ENCODE measurements around the gene CNBP.
A peak's percentile ranks its signal among the peaks of the same experiment; 100 is the strongest.
"Not testable (repeated sequence)": the region's sequence is repeated elsewhere in the genome, so short reads cannot be mapped to it uniquely, and the experiment has no call there.

The CNBP gene

DNA sequence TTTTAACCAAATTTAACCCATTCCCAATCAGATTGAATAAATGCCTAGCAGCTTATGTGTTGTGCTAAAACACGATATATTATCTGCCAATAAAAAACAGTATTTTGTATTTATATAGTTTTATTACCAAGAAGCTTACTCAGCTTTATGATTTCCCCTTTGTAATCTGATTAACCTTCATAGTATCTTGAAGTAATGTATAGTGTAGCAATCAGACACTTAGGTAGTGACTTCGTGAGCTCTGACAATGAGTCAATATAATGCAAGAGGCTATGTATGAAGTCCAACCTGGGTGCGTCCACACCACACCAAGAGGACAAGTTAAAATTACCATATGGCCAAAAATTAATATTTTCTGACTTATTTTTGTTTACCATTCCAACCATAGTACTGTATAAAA, 2.1 kb upstream of the CNBP start:
- Histone ChIP-seq H3F3A (ENCODE audit: low read depth) (no peaks in the 10 kb centered on the region), H3K79me2 (ENCODE audit: insufficient read depth, low read length) (peaks cover 42% of the 10 kb centered on the region), H3K4me3 (ENCODE audit: low read length, poor library complexity, severe bottlenecking) (no peak overlapping the region), H3K9ac (ENCODE audit: low read depth, low read length, poor library complexity, severe bottlenecking) (no peak overlapping the region), H4K20me1 (ENCODE audit: insufficient read depth, low read length, poor library complexity, severe bottlenecking) (peaks cover 25% of the 10 kb centered on the region), H3K9me2 (replicated peaks; ENCODE audit: low read depth, low read length) (no peaks in the 10 kb centered on the region), H3K36me3 (ENCODE audit: insufficient read depth, low read length) (no peaks in the 10 kb centered on the region), H3K9me3 (ENCODE audit: insufficient read depth, low read depth, low read length) (no peaks in the 10 kb centered on the region), H3K27me3 (ENCODE audit: insufficient read depth, low read length, poor library complexity, severe bottlenecking) (peaks cover 4% of the 10 kb centered on the region), H3K4me1 (ENCODE audit: insufficient read depth, low read length, poor library complexity, severe bottlenecking) (peaks cover 17% of the 10 kb centered on the region), H3K4me2 (ENCODE audit: low read depth, low read length, poor library complexity, severe bottlenecking) (peak overlapping the region; percentile 11), H2AFZ (ENCODE audit: low read length) (no peak overlapping the region)
- TF ChIP-seq, protein P1, sequence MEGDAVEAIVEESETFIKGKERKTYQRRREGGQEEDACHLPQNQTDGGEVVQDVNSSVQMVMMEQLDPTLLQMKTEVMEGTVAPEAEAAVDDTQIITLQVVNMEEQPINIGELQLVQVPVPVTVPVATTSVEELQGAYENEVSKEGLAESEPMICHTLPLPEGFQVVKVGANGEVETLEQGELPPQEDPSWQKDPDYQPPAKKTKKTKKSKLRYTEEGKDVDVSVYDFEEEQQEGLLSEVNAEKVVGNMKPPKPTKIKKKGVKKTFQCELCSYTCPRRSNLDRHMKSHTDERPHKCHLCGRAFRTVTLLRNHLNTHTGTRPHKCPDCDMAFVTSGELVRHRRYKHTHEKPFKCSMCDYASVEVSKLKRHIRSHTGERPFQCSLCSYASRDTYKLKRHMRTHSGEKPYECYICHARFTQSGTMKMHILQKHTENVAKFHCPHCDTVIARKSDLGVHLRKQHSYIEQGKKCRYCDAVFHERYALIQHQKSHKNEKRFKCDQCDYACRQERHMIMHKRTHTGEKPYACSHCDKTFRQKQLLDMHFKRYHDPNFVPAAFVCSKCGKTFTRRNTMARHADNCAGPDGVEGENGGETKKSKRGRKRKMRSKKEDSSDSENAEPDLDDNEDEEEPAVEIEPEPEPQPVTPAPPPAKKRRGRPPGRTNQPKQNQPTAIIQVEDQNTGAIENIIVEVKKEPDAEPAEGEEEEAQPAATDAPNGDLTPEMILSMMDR (conservative IDR thresholded peaks at IDR 0.05; ENCODE audit: low read length) = no peak
- TF ChIP-seq EZH2phosphoT487 (IDR thresholded peaks at IDR 0.05; ENCODE audit: borderline replicate concordance) = no peak

DNA sequence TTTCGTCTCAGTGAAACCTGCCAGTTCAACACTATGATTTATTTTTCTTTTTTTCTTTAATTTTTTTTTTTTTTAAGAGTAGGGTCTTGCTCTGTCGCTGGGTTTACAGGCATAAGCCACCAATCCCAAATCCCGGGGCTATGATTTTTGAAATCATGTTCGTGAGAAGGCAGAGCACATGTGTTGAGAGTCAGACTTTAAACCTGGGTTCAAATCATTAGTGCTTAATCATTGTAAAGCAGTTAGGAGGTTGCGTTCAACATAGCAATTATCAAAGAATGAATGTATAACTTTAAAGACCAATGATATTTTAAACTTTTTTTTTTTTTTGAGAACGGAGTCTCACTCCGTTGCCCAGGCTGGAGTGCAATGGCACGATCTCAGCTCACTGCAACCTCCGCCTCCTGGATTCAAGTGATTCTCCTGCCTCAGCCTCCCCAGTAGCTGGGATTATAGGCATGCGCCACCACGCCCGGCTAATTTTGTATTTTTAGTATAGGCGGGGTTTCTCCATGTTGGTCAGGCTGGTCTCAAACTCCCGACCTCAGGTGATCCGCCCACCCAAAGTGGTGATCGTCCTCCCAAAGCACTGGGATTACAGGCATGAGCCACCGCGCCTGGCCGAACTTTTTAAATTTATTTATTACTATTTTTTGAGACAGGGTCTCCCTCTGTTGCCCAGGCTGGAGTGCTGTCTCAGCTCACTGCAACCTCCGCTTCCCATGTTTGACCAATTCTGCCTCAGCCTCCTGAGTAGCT, 1.3 kb upstream of the CNBP start:
- Histone ChIP-seq H4K20me1 (ENCODE audit: insufficient read depth, low read length, poor library complexity, severe bottlenecking) (peaks cover 33% of the 10 kb centered on the region), H3K4me3 (ENCODE audit: low read length, poor library complexity, severe bottlenecking) (peak overlapping the region; percentile 98), H3K9ac (ENCODE audit: low read depth, low read length, poor library complexity, severe bottlenecking) (peak overlapping the region; percentile 98), H3K79me2 (ENCODE audit: insufficient read depth, low read length) (peaks cover 50% of the 10 kb centered on the region), H3K4me2 (ENCODE audit: low read depth, low read length, poor library complexity, severe bottlenecking) (peak overlapping the region; percentile 95), H3K4me1 (ENCODE audit: insufficient read depth, low read length, poor library complexity, severe bottlenecking) (peaks cover 22% of the 10 kb centered on the region)
- H3K9me3 ChIP-seq (ENCODE audit: insufficient read depth, low read depth, low read length); H3K36me3 ChIP-seq (ENCODE audit: insufficient read depth, low read length); H2AFZ ChIP-seq (ENCODE audit: low read length); H3K27me3 ChIP-seq (ENCODE audit: insufficient read depth, low read length, poor library complexity, severe bottlenecking); H3F3A ChIP-seq (ENCODE audit: low read depth); H3K9me2 ChIP-seq (replicated peaks; ENCODE audit: low read depth, low read length): not testable (repeated sequence)

DNA sequence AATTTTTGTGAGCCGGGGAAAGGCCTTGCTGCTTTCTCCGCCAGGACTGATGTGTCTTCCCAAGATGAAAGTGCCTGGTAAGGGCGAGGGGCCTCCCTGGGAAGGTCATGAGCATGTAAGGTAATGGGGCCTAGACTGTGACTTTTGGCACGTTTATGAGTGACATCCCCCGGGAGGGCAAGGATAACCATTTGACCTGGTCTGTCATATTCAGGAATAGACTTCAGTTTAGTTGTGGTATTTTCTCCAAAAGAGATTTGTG, 631 bp upstream of the CNBP start:
- Histone ChIP-seq H3K27me3 (ENCODE audit: insufficient read depth, low read length, poor library complexity, severe bottlenecking) (peaks cover 4% of the 10 kb centered on the region), H3K4me3 (ENCODE audit: low read length, poor library complexity, severe bottlenecking) (peak overlapping the region; percentile 98), H4K20me1 (ENCODE audit: insufficient read depth, low read length, poor library complexity, severe bottlenecking) (peaks cover 39% of the 10 kb centered on the region), H3K4me2 (ENCODE audit: low read depth, low read length, poor library complexity, severe bottlenecking) (peak overlapping the region; percentile 95), H3F3A (ENCODE audit: low read depth) (no peaks in the 10 kb centered on the region), H3K9me3 (ENCODE audit: insufficient read depth, low read depth, low read length) (no peaks in the 10 kb centered on the region), H3K36me3 (ENCODE audit: insufficient read depth, low read length) (peaks cover under 1% of the 10 kb centered on the region; the same call in 1 of the 2 replicates), H2AFZ (ENCODE audit: low read length) (peak overlapping the region; percentile 89), H3K4me1 (ENCODE audit: insufficient read depth, low read length, poor library complexity, severe bottlenecking) (peaks cover 24% of the 10 kb centered on the region), H3K9ac (ENCODE audit: low read depth, low read length, poor library complexity, severe bottlenecking) (peak overlapping the region; percentile 98), H3K79me2 (ENCODE audit: insufficient read depth, low read length) (peaks cover 56% of the 10 kb centered on the region), H3K9me2 (replicated peaks; ENCODE audit: low read depth, low read length) (no peaks in the 10 kb centered on the region)
- TF ChIP-seq EZH2phosphoT487 (IDR thresholded peaks at IDR 0.05; ENCODE audit: borderline replicate concordance) = no peak
- TF ChIP-seq, protein P1 (conservative IDR thresholded peaks at IDR 0.05; ENCODE audit: low read length) = no peak

All from Loucy (cell line).